Measurements from ENCODE around the gene RABAC1. TPM values are rescaled to one million over a fixed set of nuclear protein-coding genes. Genes with fewer than 3 reads are reported as not detected.
A peak's percentile ranks its signal among the peaks of the same experiment; 100 is the strongest.

The RABAC1 gene
- polyA plus RNA-seq, 1 donor from 2014 or later = 290 TPM

- Histone ChIP-seq H3K27me3 (ENCODE audit: insufficient read depth, low read depth, low read length) (peaks cover 9% of the 10 kb centered on the region), H3K27ac (ENCODE audit: low read length) (no peak overlapping the region), H3K79me2 (replicated peaks; ENCODE audit: insufficient read depth, low read length) (peaks cover 7% of the 10 kb centered on the region), H3K36me3 (ENCODE audit: insufficient read depth, low read length) (no peaks in the 10 kb centered on the region), H3K9me2 (ENCODE audit: insufficient read depth, low read length) (no peaks in the 10 kb centered on the region), H3K4me3 (ENCODE audit: low read length) (no peak overlapping the region), H3K4me2 (ENCODE audit: low read length) (no peak overlapping the region), H3K9me3 (ENCODE audit: low read length) (no peaks in the 10 kb centered on the region), H4K20me1 (ENCODE audit: insufficient read depth) (no peaks in the 10 kb centered on the region), H2AFZ (ENCODE audit: low read depth, low read length) (no peak overlapping the region), H3F3A (ENCODE audit: insufficient read depth, low read length, poor library complexity, severe bottlenecking) (peaks cover 11% of the 10 kb centered on the region), H3K9ac (ENCODE audit: low read length) (peak overlapping the region; percentile 28)
- TF ChIP-seq RAD21 (conservative IDR thresholded peaks at IDR 0.05) (no peak), REST (IDR thresholded peaks at IDR 0.05; ENCODE audit: borderline replicate concordance) (no peak), EP300 (conservative IDR thresholded peaks at IDR 0.05; ENCODE audit: poor library complexity, severe bottlenecking) (no peak), TAF1 (IDR thresholded peaks at IDR 0.05; ENCODE audit: low read depth) (no peak), MXI1 (conservative IDR thresholded peaks at IDR 0.05; ENCODE audit: poor library complexity, severe bottlenecking) (no peak), EZH2 (IDR thresholded peaks at IDR 0.05; ENCODE audit: borderline replicate concordance, insufficient read depth, low read length, poor library complexity, severe bottlenecking) (no peak)
Measured at GRCh38 chr19:41999878-42000208, 40.7 kb upstream of the RABAC1 start.

- Histone ChIP-seq H3K9me3 (ENCODE audit: low read length) (no peaks in the 10 kb centered on the region), H3K36me3 (ENCODE audit: insufficient read depth, low read length) (no peaks in the 10 kb centered on the region), H3K9ac (ENCODE audit: low read length) (peak overlapping the region; percentile 28), H3K4me2 (ENCODE audit: low read length) (no peak overlapping the region), H3K27ac (ENCODE audit: low read length) (no peak overlapping the region), H2AFZ (ENCODE audit: low read depth, low read length) (no peak overlapping the region), H3K79me2 (replicated peaks; ENCODE audit: insufficient read depth, low read length) (peaks cover 10% of the 10 kb centered on the region), H3K4me3 (ENCODE audit: low read length) (peak overlapping the region; percentile 47), H3K27me3 (ENCODE audit: insufficient read depth, low read depth, low read length) (peaks cover 9% of the 10 kb centered on the region), H3K9me2 (ENCODE audit: insufficient read depth, low read length) (no peaks in the 10 kb centered on the region), H4K20me1 (ENCODE audit: insufficient read depth) (no peaks in the 10 kb centered on the region), H3F3A (ENCODE audit: insufficient read depth, low read length, poor library complexity, severe bottlenecking) (peaks cover 11% of the 10 kb centered on the region)
- TF ChIP-seq TAF1 (IDR thresholded peaks at IDR 0.05; ENCODE audit: low read depth) (no peak), MXI1 (conservative IDR thresholded peaks at IDR 0.05; ENCODE audit: poor library complexity, severe bottlenecking) (no peak), SMC3 (conservative IDR thresholded peaks at IDR 0.05; ENCODE audit: poor library complexity) (no peak), EP300 (conservative IDR thresholded peaks at IDR 0.05; ENCODE audit: poor library complexity, severe bottlenecking) (no peak), CTCF (IDR thresholded peaks at IDR 0.05; ENCODE audit: poor library complexity, severe bottlenecking) (no peak), REST (IDR thresholded peaks at IDR 0.05; ENCODE audit: borderline replicate concordance) (no peak), EZH2 (IDR thresholded peaks at IDR 0.05; ENCODE audit: borderline replicate concordance, insufficient read depth, low read length, poor library complexity, severe bottlenecking) (no peak)
Measured at GRCh38 chr19:41999071-41999877, 40.2 kb upstream of the RABAC1 start.
